Left lung (tissue), 10 donors: ENCODE results near the gene DEFB114. TPM values are rescaled to one million over a fixed set of nuclear protein-coding genes. Genes with fewer than 3 reads are reported as not detected.

Experiments used
- ATAC-seq: fragments of 200-7000 bp; cut with Tn5 transposase; one replicate; pipeline ENCODE4 v1.9.1; 2020; ENCODE audit warnings: moderate library complexity
- DNase-seq, 4 donors: peaks; one replicate each; pipeline ENCODE4 v3.0.0-alpha.2; 2013 to 2020
- H3K27ac ChIP-seq, 2 donors: fragments of 200-600 bp; sonication (generic) in 1 of 2; one replicate each; pipeline versions ENCODE4 v1.5.0 to v1.8.0; 2020 to 2021
- H3K27me3 ChIP-seq, 2 donors: fragments of 200-600 bp; sonication (generic) in 1 of 2; one replicate each; pipeline versions ENCODE4 v1.5.0 to v1.8.0; 2020 to 2021
- H3K36me3 ChIP-seq, 2 donors: fragments of 200-600 bp; sonication (generic) in 1 of 2; one replicate each; pipeline versions ENCODE4 v1.5.0 to v1.8.0; 2020 to 2021
- H3K4me1 ChIP-seq, 2 donors: fragments of 200-600 bp; one replicate each; pipeline ENCODE4 v1.8.0; 2021
- H3K4me3 ChIP-seq, 2 donors: fragments of 200-600 bp; sonication (generic) in 1 of 2; one replicate each; pipeline versions ENCODE4 v1.5.0 to v1.8.0; 2020 to 2021; ENCODE audit warnings: mild to moderate bottlenecking in 1 of 2
- H3K9me3 ChIP-seq, 2 donors: fragments of 200-600 bp; sonication (generic) in 1 of 2; one replicate each; pipeline versions ENCODE4 v1.5.0 to v1.8.0; 2020 to 2021
- CTCF ChIP-seq, 2 donors: fragments of 200-600 bp; sonication (generic) in 1 of 2; IDR thresholded peaks; one replicate each; pipeline versions ENCODE4 v1.5.0 to v1.8.0; 2021; ENCODE audit warnings: antibody characterized with exemption in 2 of 2
- intact Hi-C, 2 donors: fragments of 100-400 bp; cut with DNase I; formaldehyde crosslinking; loops; one replicate each; pipeline versions ENCODE4 v1.11.2 to v1.14.2; 2022
- polyA plus RNA-seq, 6 donors: library from polyadenylated mRNA; unstranded; fragments of 120-200 nt; gene quantifications; one replicate each; pipeline ENCODE4 v1.2.1, GENCODE V29; 2013; ENCODE audit not compliant: insufficient read length in 6 of 6
- total RNA-seq, 2 donors: library from RNA; stranded (reverse); fragmentation: NEBNext Ultra II Directional; extraction: Animal tissue kit (Norgen Biotek cat#: 25700); gene quantifications; one replicate each; pipeline ENCODE4 v1.2.1, GENCODE V29; 2021
- donor health status: DM: no; HTN: yes; CAD: no.
- donor health status: DM: no; HTN: no; CAD: no.

DEFB114 gene
- total and polyA plus RNA-seq, 8 donors: not detected

GRCh38 chr6:49918787-49919186 is 45.2 kb downstream of the DEFB114 start:
- no peaks in the 10 kb centered on the region for H3K36me3 ChIP-seq
- H3K27ac ChIP-seq: no peak overlapping the region
- ATAC-seq: no peak
- no peak for DNase-seq
- H3K4me1 ChIP-seq: no peaks in the 10 kb centered on the region
- H3K27me3 ChIP-seq: no peaks in the 10 kb centered on the region
- no peak overlapping the region for H3K4me3 ChIP-seq
- no peaks in the 10 kb centered on the region for H3K9me3 ChIP-seq
- no peak for TF ChIP-seq CTCF (IDR thresholded peaks at IDR 0.05)
- intact Hi-C loops: no loop called here

DNA sequence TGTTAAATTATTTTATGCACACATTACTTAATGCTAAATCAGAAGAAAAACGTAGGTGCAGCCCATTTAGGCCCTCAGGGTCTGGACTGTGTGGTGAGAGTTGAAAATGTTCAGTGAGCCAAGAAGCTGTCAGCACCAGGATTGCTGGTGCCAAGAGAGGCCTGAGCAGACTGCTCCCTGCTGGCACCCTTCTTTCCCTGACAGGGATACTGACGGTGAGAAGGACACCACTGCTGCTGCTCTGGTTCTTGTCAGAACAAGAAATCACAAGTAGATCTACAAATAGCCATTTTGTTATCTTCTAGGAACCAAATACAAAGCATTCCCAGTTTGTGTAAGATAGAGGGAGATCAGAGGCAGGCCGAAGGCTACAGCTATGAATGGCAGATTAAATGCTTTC is 48.9 kb downstream of the DEFB114 start:
- Histone ChIP-seq H3K4me1 (no peaks in the 10 kb centered on the region), H3K27ac (no peak overlapping the region), H3K4me3 (no peak overlapping the region), H3K27me3 (no peaks in the 10 kb centered on the region), H3K9me3 (no peaks in the 10 kb centered on the region), H3K36me3 (no peaks in the 10 kb centered on the region)
- intact Hi-C loops: no loop called here
- DNase-seq (peak in 1 of 4 donors; percentile 10), ATAC-seq (no peak)
- TF ChIP-seq CTCF (IDR thresholded peaks at IDR 0.05): no peak

DNA sequence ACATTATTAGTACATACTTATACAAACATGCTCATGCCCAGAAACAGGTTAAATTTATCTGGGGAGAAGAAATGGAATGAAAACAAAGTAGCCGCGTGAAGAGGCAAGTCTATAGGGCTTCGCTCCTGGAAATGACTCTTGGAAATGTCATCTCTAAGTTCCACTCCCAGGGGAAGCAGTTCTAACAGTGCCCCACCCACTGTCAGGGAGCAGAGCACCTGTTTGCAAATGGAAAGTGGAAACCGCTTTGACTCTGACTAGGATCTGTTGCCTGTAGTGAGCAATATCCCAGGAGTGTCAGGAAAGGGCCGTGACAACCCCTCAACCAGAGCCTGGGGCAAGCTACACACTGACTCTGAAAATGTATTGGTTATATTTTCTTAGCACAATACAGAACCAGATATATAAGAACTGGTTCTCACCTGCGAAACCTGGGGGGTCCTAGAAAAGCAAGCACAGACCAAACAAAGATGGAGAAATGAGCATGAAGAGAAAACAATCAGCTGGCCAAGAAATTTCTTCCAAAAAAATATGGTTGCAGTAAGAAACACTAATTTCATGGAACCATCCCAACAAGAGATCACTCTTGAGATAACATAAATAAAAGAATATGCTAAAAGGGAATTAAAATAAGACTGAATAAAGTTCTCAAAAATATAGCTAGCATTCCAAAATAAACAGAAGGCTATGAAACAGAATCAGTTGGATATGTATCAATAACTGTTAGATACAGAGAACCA is 50.2 kb downstream of the DEFB114 start:
- DNase-seq (no peak), ATAC-seq (no peak)
- no peak overlapping the region for H3K27ac ChIP-seq
- H3K36me3 ChIP-seq: no peaks in the 10 kb centered on the region
- no peak overlapping the region for H3K4me3 ChIP-seq
- H3K4me1 ChIP-seq: no peaks in the 10 kb centered on the region
- intact Hi-C loops: no loop called here
- no peaks in the 10 kb centered on the region for H3K9me3 ChIP-seq
- H3K27me3 ChIP-seq: no peaks in the 10 kb centered on the region
- TF ChIP-seq CTCF (IDR thresholded peaks at IDR 0.05): no peak

DNA sequence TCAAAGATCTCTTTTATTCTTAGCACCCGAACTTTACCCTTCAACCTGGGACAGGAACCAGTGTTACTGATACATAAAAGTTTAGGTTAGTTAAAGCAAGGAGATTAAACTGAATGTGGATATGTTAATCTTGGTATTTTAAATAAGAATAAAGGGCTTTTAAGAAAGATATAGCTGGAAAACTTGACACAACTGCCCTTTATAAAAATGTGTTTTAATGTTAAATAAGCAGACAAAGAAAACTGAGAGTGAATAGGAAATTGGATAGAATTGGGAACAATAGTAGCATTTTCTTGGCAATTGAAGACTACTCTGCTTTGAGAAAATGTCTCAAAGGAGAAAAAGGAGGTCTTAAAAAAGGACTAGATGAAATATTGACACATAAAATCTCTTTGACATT is 51.8 kb downstream of the DEFB114 start:
- intact Hi-C loops: no loop called here
- no peaks in the 10 kb centered on the region for H3K4me1 ChIP-seq
- no peaks in the 10 kb centered on the region for H3K27me3 ChIP-seq
- H3K36me3 ChIP-seq: no peaks in the 10 kb centered on the region
- TF ChIP-seq CTCF (IDR thresholded peaks at IDR 0.05): no peak
- H3K9me3 ChIP-seq: no peaks in the 10 kb centered on the region
- H3K4me3 ChIP-seq: no peak overlapping the region
- ATAC-seq: no peak
- H3K27ac ChIP-seq: no peak overlapping the region
- DNase-seq: no peak

DNA sequence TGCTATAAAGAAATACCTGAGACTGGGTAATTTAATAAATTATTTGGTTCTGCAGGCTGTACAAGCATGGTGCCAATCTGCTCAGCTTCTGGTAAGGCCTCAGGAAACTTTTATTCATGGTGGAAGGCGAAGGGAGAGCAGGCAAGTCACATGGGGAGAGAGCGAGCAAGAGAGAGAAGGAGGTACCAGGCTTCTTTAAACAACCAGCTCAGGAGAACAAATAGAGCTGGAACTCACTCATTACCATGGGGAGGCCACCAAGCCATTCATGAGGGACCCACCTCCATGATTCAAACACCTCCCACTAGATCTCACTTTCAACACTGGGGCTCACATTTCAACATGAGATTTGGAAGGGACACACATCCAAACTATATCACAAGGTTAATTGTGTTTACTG is 52.7 kb downstream of the DEFB114 start:
- no peak for ATAC-seq
- intact Hi-C loops: no loop called here

More for the DNA sequence above, 52.7 kb downstream of the DEFB114 start:
- Histone ChIP-seq H3K27me3 (no peaks in the 10 kb centered on the region), H3K4me1 (no peaks in the 10 kb centered on the region), H3K36me3 (no peaks in the 10 kb centered on the region), H3K4me3 (no peak overlapping the region), H3K27ac (no peak overlapping the region), H3K9me3 (no peaks in the 10 kb centered on the region)
- no peak for TF ChIP-seq CTCF (IDR thresholded peaks at IDR 0.05)
- no peak for DNase-seq

Other genes with a start within 250 kb of the DEFB114 start
- not detected for gene CRISP3, start 219.8 kb downstream of the DEFB114 start, total RNA-seq
- 1 to 10 TPM in 1 of 6 donors, under 1 TPM in 5; 0.23 to 1.9 (median 0.36) TPM for gene CRISP3, start 219.8 kb downstream of the DEFB114 start, polyA plus RNA-seq
- gene PGK2, start 176.9 kb downstream of the DEFB114 start, total RNA-seq: not detected
- under 1 TPM in 1 of 6 donors, not detected in 5; 0.08 TPM for gene PGK2, start 176.9 kb downstream of the DEFB114 start, polyA plus RNA-seq
- gene CRISP1, start 97.6 kb downstream of the DEFB114 start, total RNA-seq: not detected
- not detected for gene CRISP1, start 97.6 kb downstream of the DEFB114 start, polyA plus RNA-seq
- not detected for gene DEFB113, start 5.5 kb upstream of the DEFB114 start, total RNA-seq
- not detected for gene DEFB113, start 5.5 kb upstream of the DEFB114 start, polyA plus RNA-seq
- gene DEFB110, start 57.8 kb upstream of the DEFB114 start, total RNA-seq: not detected
- gene DEFB110, start 57.8 kb upstream of the DEFB114 start, polyA plus RNA-seq: not detected
- gene DEFB112, start 85.8 kb upstream of the DEFB114 start, total RNA-seq: not detected
- gene DEFB112, start 85.8 kb upstream of the DEFB114 start, polyA plus RNA-seq: not detected